GM12878 (cell line): ENCODE data around the gene IFRD2. TPM values are rescaled to one million over a fixed set of nuclear protein-coding genes. Genes with fewer than 3 reads are reported as not detected.

ENCODE experiments used
- ASH2L ChIP-seq: fragments of 300-600, 200-600 bp; sonication (generic); IDR thresholded peaks from 2 replicates; pipeline ENCODE4 v1.6.1; 2017; ENCODE audit warnings: low read depth, mild to moderate bottlenecking, borderline replicate concordance
- BRCA1 ChIP-seq: IDR thresholded peaks from 2 replicates; pipeline ENCODE4 v1.6.1; 2011; ENCODE audit warnings: low read depth, low read length, improper control_type of control experiment
- CBX5 ChIP-seq: sonication (generic); IDR thresholded peaks from 2 replicates; pipeline ENCODE4 v1.6.1; 2016; ENCODE audit warnings: low read depth, moderate library complexity, mild to moderate bottlenecking, inconsistent platforms
- ESRRA ChIP-seq: IDR thresholded peaks from 2 replicates; pipeline ENCODE4 v1.6.1; 2012; ENCODE audit warnings: mild to moderate bottlenecking, low read length, improper control_type of control experiment
- FOS ChIP-seq: IDR thresholded peaks from 3 replicates; pipeline ENCODE4 v1.6.1; 2011; ENCODE audit warnings: borderline replicate concordance; ENCODE audit not compliant: insufficient read length; ENCODE audit errors: extremely low read depth
- FOXM1 ChIP-seq: IDR thresholded peaks from 2 replicates; pipeline ENCODE4 v1.6.1; 2012; ENCODE audit warnings: low read depth, mild to moderate bottlenecking, inconsistent platforms, low read length, moderate library complexity
- SIN3A ChIP-seq: IDR thresholded peaks from 2 replicates; pipeline ENCODE4 v1.6.1; 2012; ENCODE audit warnings: low read depth, low read length, improper control_type of control experiment
- SP1 ChIP-seq: IDR thresholded peaks from one replicate; pipeline ENCODE4 v1.6.1; 2011; ENCODE audit warnings: low read depth, low read length
- SRF ChIP-seq, 2 experiments: IDR thresholded peaks; 2 replicates each; pipeline ENCODE4 v1.6.1; 2011; ENCODE audit warnings: low read depth in 2 of 2, low read length in 2 of 2, mild to moderate bottlenecking in 1 of 2, moderate library complexity in 1 of 2
- STAT1 ChIP-seq: fragments of 450-650 bp; conservative IDR thresholded peaks from 2 replicates; pipeline ENCODE4 v1.6.1; 2014; ENCODE audit warnings: antibody characterized with exemption, mild to moderate bottlenecking
- polyA plus RNA-seq, 11 experiments: library from polyadenylated mRNA; depleted of rRNA in 4 of 11; unstranded in 6 of 11; stranded (reverse) in 5 of 11; fragments of >200 nt; fragmentation: Nextera tagmentation in 4 of 11; fragmentation: Illumina TruSeq in 1 of 11; extraction: Ambion mirVana in 4 of 11; extraction: Trizol in 1 of 11; gene quantifications; 1 replicate in 1 of 11; 2 replicates in 10 of 11; pipeline versions ENCODE4 v1.2.1 to v1.2.3, GENCODE V29; 2011 to 2016; ENCODE audit warnings: inconsistent platforms in 2 of 11, missing spikeins in 2 of 11, low read depth in 1 of 11
- total RNA-seq, 4 experiments: library from RNA; depleted of rRNA in 3 of 4; stranded (reverse); fragments of >200 nt in 3 of 4; fragmentation: Illumina TruSeq in 1 of 4; extraction: Trizol in 1 of 4; gene quantifications; 2 replicates each; pipeline versions ENCODE4 v1.2.1 to v1.2.3, GENCODE V29; 2013 to 2021
- TF ChIP-seq, protein P1 (sequence below): IDR thresholded peaks from 2 replicates; pipeline ENCODE4 v1.6.1; 2011; ENCODE audit warnings: borderline replicate concordance, low read depth, mild to moderate bottlenecking, moderate library complexity, mixed read lengths, low read length; ENCODE audit not compliant: insufficient read depth; ENCODE audit errors: extremely low read length
- TF ChIP-seq, protein P2 (sequence below): fragments of 450-650 bp; IDR thresholded peaks from 2 replicates; pipeline ENCODE4 v1.6.1; 2017; ENCODE audit warnings: borderline replicate concordance
- TF ChIP-seq, protein P3 (sequence below): fragments of 450-650 bp; formaldehyde crosslinking; IDR thresholded peaks from 2 replicates; pipeline ENCODE4 v1.5.0; 2022; ENCODE audit warnings: mild to moderate bottlenecking, missing genetic modification characterization
- TF ChIP-seq, protein P4 (sequence below): fragments of 450-650 bp; IDR thresholded peaks from 2 replicates; pipeline ENCODE4 v1.6.1; 2017; ENCODE audit warnings: mild to moderate bottlenecking, moderate library complexity

The IFRD2 gene
- total and polyA plus RNA-seq, 10 of the 15 experiments (the other 5 are each of a cell fraction or from before 2014, with no cell fraction given), result 19.1 to 153 (median 80.3) TPM

DNA sequence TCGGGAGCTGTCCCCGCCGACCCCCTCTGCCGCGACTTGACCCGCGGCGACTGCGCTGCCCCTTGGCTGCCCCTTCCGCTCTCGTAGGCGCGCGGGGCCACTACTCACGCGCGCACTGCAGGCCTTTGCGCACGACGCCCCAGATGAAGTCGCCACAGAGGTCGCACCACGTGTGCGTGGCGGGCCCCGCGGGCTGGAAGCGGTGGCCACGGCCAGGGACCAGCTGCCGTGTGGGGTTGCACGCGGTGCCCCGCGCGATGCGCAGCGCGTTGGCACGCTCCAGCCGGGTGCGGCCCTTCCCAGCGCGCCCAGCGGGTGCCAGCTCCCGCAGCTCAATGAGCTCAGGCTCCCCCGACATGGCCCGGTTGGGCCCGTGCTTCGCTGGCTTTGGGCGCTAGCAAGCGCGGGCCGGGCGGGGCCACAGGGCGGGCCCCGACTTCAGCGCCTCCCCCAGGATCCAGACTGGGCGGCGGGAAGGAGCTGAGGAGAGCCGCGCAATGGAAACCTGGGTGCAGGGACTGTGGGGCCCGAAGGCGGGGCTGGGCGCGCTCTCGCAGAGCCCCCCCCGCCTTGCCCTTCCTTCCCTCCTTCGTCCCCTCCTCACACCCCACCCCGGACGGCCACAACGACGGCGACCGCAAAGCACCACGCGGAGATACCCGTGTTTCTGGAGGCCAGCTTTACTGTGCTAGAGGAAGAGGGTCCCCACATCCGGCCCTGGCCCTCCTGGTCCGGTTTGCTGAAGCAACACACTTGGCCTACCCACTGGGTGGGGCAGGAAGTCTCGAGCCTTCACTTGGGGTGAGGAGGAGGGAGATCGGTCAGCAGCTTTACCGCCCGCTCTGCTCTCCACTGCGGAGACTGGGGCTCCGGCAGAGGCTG, 48.5 kb upstream of the IFRD2 start, which contains the start of gene RASSF1 (continued):
- no peak for TF ChIP-seq STAT1
- TF ChIP-seq ASH2L, result no peak
- no peak for TF ChIP-seq SP1
- TF ChIP-seq SIN3A, result no peak; the same call in 1 of the 2 replicates
- TF ChIP-seq FOS, result no peak
- no peak for TF ChIP-seq CBX5
- TF ChIP-seq, protein P1, sequence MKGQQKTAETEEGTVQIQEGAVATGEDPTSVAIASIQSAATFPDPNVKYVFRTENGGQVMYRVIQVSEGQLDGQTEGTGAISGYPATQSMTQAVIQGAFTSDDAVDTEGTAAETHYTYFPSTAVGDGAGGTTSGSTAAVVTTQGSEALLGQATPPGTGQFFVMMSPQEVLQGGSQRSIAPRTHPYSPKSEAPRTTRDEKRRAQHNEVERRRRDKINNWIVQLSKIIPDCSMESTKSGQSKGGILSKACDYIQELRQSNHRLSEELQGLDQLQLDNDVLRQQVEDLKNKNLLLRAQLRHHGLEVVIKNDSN, result peak; percentile 70
- TF ChIP-seq, protein P2, sequence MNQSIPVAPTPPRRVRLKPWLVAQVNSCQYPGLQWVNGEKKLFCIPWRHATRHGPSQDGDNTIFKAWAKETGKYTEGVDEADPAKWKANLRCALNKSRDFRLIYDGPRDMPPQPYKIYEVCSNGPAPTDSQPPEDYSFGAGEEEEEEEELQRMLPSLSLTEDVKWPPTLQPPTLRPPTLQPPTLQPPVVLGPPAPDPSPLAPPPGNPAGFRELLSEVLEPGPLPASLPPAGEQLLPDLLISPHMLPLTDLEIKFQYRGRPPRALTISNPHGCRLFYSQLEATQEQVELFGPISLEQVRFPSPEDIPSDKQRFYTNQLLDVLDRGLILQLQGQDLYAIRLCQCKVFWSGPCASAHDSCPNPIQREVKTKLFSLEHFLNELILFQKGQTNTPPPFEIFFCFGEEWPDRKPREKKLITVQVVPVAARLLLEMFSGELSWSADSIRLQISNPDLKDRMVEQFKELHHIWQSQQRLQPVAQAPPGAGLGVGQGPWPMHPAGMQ, result no peak
- TF ChIP-seq, protein P3, sequence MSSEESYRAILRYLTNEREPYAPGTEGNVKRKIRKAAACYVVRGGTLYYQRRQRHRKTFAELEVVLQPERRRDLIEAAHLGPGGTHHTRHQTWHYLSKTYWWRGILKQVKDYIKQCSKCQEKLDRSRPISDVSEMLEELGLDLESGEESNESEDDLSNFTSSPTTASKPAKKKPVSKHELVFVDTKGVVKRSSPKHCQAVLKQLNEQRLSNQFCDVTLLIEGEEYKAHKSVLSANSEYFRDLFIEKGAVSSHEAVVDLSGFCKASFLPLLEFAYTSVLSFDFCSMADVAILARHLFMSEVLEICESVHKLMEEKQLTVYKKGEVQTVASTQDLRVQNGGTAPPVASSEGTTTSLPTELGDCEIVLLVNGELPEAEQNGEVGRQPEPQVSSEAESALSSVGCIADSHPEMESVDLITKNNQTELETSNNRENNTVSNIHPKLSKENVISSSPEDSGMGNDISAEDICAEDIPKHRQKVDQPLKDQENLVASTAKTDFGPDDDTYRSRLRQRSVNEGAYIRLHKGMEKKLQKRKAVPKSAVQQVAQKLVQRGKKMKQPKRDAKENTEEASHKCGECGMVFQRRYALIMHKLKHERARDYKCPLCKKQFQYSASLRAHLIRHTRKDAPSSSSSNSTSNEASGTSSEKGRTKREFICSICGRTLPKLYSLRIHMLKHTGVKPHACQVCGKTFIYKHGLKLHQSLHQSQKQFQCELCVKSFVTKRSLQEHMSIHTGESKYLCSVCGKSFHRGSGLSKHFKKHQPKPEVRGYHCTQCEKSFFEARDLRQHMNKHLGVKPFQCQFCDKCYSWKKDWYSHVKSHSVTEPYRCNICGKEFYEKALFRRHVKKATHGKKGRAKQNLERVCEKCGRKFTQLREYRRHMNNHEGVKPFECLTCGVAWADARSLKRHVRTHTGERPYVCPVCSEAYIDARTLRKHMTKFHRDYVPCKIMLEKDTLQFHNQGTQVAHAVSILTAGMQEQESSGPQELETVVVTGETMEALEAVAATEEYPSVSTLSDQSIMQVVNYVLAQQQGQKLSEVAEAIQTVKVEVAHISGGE (CRISPR knock-in tag), result no peak
- TF ChIP-seq BRCA1, result no peak
- TF ChIP-seq, protein P4, sequence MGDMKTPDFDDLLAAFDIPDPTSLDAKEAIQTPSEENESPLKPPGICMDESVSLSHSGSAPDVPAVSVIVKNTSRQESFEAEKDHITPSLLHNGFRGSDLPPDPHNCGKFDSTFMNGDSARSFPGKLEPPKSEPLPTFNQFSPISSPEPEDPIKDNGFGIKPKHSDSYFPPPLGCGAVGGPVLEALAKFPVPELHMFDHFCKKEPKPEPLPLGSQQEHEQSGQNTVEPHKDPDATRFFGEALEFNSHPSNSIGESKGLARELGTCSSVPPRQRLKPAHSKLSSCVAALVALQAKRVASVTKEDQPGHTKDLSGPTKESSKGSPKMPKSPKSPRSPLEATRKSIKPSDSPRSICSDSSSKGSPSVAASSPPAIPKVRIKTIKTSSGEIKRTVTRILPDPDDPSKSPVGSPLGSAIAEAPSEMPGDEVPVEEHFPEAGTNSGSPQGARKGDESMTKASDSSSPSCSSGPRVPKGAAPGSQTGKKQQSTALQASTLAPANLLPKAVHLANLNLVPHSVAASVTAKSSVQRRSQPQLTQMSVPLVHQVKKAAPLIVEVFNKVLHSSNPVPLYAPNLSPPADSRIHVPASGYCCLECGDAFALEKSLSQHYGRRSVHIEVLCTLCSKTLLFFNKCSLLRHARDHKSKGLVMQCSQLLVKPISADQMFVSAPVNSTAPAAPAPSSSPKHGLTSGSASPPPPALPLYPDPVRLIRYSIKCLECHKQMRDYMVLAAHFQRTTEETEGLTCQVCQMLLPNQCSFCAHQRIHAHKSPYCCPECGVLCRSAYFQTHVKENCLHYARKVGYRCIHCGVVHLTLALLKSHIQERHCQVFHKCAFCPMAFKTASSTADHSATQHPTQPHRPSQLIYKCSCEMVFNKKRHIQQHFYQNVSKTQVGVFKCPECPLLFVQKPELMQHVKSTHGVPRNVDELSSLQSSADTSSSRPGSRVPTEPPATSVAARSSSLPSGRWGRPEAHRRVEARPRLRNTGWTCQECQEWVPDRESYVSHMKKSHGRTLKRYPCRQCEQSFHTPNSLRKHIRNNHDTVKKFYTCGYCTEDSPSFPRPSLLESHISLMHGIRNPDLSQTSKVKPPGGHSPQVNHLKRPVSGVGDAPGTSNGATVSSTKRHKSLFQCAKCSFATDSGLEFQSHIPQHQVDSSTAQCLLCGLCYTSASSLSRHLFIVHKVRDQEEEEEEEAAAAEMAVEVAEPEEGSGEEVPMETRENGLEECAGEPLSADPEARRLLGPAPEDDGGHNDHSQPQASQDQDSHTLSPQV, result no peak
- no peak for TF ChIP-seq FOXM1
- TF ChIP-seq SRF (IDR thresholded peaks at IDR 0.05; ENCODE audit: low read depth in 2 of 2, low read length in 2 of 2), result peak in 1 of 2 experiments; percentile 86; a peak in 2 of 4 replicates
- TF ChIP-seq ESRRA, result no peak
